ENCODE results near the gene AKAP12.
A peak's percentile ranks its signal among the peaks of the same experiment; 100 is the strongest.

AKAP12 gene

GRCh38 chr6:151236668-151237401 is 2.9 kb upstream of the AKAP12 start:
- no peak for DNase-seq

DNA sequence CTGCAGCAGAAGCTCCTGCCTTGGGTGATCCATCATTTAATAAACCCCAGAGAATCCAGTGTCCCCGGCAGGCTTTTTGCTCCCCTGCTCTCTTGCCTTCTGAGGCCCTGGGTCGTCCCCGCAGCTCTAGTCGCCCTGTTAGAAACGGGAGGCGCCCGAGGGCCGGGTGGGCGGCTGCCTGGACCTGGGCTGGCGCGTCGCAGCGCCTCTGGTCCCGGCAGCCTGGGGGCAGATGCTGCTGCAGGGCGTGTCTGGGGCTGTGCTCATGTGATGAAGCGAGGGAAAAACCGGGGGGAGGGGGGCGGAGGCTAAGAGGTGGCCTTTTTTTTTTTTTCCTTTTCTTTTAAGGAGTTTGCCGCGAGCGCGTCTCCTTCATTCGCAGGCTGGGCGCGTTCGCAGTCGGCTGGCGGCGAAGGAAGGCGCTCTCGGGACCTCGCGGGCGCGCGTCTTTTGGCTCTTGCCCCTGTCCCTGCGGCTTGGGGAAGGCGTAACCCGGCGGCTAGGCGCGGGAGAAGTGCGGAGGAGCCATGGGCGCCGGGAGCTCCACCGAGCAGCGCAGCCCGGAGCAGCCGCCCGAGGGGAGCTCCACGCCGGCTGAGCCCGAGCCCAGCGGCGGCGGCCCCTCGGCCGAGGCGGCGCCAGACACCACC is 394 bp downstream of the AKAP12 start:
- peak; percentile 22 to 67 for DNase-seq

DNA sequence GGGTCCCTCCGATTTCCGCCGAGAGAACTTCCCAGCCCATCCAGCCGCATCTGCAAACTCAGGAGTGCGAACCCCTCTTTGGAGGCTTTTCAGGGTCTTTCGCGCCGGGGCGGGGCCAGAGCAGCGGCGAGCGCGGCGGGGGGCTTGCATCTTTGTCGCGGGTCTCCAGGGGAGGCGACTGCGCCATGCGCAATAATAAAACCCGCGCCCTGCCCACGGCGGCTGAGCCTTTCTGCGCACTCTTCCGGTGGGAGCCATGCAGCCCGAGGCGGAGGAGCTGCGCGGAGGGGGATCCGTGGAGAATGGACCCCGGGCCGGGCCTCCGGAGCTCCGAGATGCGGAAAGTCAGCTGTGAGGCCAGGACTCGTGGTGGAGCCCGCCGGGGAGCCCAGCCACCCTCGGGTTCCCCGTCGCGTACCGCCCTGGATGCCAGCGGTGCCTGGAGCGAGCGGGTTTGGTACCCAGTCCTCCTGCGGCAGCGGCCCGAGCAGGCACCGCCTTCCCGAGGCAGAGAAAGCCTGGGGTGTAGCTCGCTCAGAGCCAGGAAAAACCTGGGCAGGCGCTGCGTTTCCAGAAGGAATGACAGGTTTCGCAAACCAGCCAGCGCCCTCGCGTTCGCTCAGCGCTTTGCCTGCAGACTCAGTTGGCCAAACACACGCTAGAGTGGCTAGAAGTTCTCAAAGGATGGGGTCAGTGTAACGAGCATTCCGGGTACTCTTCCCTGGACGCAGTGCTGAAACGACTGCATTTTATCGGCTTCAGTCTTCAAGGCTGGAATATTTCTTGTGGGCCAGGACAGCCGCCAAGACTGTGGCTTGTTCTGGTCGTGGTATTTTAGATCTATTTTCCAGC is 1.2 kb downstream of the AKAP12 start:
- DNase-seq = peak in 1 of 2 donors; percentile 28

- no peak for DNase-seq
Observed at GRCh38 chr6:151241853-151242252, 2.1 kb downstream of the AKAP12 start.

DNA sequence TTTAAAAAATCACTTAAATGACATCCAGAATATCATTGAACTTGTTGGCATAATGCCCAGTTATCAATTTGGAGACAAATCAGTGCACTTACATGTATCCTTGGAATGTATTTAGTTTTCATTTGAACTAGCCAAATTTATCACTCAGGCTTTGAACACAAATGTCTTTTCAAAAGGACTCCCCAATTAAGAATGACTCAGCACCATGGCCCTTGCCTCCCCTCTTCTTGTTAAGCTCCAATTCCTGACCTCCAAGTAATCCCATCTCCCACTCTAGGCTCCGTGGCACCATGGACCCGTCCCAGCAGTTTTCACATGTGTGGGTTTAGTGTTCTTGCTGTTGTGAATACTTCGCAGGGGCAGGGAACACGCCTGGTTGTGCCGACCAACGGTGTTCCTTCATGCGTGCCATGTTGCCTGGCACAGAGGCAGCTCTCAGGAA is 2.7 kb downstream of the AKAP12 start:
- DNase-seq = no peak

- no peak for DNase-seq
Observed at GRCh38 chr6:151243481-151243880, 3.7 kb downstream of the AKAP12 start.

GRCh38 chr6:151247490-151247889 is 7.7 kb downstream of the AKAP12 start:
- DNase-seq = no peak

DNA sequence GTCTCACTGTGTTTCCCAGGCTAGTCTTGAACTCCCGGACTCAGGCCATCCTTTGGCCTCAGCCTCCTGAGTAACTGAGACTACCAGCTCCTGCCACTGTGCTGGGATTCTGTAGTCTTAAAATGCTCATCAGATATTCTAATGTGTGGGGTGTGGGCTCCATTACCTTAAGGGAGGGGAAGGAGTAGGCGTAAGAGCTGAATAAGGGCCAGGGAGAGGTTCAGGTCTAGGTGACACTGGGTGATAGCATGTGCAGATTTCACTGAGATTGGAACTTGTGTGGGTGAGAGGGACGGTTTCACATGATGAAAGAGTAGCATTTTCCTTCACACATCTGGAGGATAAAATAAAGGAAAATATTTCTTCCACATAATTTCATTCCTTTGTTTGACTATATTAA is 8.5 kb downstream of the AKAP12 start:
- DNase-seq = no peak

- no peak for DNase-seq
Observed at GRCh38 chr6:151252634-151253033, 12.9 kb downstream of the AKAP12 start.

DNA sequence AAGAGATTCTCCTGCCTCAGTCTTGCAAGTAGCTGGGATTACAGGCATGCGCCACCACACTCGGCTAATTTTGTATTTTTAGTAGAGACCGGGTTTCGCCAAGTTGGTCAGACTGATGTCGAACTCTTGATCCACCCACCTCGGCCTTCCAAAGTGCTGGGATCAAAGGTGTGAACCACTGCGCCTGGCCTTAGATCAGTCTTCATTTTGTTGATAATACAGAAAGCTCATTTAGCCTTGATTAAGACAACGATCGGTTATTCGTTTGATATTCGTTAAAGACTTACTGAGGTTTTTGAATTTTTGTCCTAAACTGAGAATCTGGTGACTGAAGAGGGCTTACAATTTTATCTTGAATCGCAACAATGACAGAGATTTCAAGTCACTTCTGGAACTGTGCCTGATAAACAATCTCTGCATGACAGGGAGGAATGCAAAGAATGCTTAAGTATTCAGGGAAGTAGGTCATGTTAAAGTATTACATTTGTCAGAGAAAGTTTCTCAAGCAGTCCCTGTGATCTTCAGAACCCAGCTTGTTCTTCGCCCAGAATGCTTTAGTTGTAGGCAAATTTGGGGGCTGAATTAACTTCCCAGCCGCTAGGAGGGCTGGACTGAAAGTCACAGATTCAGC is 14.8 kb downstream of the AKAP12 start:
- DNase-seq = no peak

- no peak for DNase-seq
Observed at GRCh38 chr6:151255811-151256210, 16.0 kb downstream of the AKAP12 start.

DNA sequence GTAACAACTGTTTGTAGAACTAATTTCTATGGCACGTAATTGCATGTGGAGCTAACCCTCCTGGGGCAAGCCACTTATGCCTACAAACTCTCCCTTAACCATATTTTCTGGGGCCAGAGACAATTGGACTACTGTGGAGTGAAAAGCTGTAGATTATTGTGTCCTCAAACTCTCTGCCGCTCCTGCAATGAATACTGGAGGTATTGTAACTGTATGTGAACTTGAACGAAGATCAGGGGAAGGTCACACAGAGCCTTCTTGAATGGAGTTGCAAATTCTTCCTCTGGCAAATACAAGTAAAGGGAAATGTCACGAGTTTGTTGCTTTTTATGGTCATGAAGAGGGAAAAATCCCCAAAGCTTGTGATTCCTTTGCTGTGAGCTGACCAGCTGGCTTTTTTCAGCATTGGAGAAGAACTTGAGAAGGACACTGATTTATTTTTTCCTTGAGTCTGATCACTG is 18.2 kb downstream of the AKAP12 start:
- DNase-seq = no peak

DNA sequence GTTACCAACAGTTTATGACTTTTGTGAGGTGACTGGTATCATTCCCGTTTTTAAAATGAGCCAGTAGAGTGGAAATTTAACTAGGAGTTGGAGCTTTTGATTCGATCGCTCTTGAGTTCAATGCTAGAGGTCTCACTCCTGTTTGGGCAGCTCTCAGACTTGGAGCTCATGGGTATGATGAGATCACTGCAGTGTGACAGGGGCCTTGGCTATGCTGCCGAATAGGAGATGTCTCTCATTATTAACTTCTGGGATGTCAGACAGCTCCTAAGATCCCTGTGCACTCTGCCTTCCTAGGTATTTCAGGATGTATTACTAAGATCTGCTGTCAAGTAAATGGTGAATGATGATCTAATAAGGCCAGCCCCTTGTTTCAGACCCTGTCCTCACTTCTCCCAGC is 20.4 kb downstream of the AKAP12 start:
- DNase-seq = no peak

DNA sequence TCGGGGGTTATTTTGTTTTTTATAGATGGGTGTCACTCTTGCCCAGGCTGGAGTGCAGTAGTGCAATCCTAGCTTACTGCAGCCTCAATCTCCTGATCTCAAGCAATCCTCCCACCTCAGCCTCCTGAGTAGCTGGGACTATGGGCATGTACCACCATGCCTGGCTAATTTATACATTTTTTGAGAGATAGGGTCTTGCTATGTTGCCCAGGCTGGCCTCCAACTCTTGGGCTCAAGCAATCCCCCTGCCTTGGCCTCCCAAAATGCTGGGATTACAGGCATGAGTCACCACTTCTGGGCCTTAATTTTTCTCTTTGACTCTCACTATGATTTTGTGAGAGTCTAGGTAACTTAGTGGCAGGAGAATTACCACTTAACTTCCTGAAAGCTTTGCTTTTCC is 23.3 kb downstream of the AKAP12 start:
- DNase-seq = no peak

DNA sequence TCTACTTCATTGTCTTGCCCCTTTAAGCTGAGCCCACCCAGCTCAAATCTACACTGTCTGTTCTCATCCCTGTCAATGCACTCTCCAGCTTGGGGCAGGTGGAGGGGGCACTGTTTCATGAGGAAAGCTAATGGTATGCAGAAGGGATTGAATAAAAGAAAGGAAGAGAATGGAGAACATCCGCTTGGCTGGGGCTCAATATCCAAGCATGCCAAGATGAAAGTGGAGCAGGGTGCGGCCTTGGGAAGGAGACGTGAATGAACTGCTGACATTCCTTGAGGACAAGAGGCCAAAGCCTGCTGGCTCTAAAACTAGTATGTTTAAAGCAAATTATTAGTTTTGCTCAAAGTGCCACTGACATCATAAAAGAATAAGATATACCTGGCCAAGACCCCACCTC is 24.2 kb downstream of the AKAP12 start:
- no peak for DNase-seq

GRCh38 chr6:151265282-151265681 is 25.5 kb downstream of the AKAP12 start:
- DNase-seq = no peak

GRCh38 chr6:151269321-151269995 is 29.7 kb downstream of the AKAP12 start:
- no peak for DNase-seq

GRCh38 chr6:151275121-151275520 is 35.4 kb downstream of the AKAP12 start:
- no peak for DNase-seq

GRCh38 chr6:151275566-151275965 is 35.8 kb downstream of the AKAP12 start:
- no peak for DNase-seq

GRCh38 chr6:151276112-151276740 is 36.5 kb downstream of the AKAP12 start:
- no peak for DNase-seq

DNA sequence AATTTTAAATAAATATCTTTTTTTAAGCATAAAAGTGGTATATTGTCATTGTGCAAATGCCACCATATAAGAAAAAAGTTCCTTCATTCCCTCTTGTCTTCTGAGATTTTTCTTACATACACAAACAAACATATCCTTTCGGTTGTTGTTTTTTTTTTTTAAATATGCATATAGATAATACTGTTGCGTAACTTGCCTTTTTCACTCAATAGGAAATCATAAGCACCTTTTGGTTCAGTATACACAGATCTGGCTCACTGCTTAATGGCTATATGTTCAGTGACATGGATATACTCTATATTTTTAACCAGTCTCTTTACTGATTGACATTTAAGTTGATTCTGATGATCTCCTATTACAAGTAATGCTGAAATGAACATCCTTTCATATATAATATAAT is 40.1 kb downstream of the AKAP12 start:
- no peak for DNase-seq

DNA sequence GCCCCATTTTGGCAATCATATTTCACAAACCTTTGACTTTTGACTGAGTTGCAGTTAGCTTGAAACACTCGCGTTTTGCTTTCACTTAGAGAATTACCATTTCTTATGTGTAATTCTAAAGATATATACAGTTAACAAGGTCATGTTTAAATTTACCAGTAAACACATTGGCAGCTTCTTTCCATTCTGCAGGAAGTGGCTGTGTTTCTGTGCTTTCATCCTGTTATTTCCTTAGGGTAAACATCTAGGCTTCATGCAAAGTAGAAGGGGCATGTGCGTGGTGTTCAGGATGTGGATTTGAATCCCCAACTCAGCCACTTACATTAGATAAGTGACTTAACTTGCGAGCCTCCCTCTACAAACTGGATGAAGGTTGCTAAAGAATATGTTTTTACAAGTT is 41.1 kb downstream of the AKAP12 start:
- no peak for DNase-seq
